Measurements from ENCODE around the gene FECH.

FECH gene, protein sequence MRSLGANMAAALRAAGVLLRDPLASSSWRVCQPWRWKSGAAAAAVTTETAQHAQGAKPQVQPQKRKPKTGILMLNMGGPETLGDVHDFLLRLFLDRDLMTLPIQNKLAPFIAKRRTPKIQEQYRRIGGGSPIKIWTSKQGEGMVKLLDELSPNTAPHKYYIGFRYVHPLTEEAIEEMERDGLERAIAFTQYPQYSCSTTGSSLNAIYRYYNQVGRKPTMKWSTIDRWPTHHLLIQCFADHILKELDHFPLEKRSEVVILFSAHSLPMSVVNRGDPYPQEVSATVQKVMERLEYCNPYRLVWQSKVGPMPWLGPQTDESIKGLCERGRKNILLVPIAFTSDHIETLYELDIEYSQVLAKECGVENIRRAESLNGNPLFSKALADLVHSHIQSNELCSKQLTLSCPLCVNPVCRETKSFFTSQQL

DNA sequence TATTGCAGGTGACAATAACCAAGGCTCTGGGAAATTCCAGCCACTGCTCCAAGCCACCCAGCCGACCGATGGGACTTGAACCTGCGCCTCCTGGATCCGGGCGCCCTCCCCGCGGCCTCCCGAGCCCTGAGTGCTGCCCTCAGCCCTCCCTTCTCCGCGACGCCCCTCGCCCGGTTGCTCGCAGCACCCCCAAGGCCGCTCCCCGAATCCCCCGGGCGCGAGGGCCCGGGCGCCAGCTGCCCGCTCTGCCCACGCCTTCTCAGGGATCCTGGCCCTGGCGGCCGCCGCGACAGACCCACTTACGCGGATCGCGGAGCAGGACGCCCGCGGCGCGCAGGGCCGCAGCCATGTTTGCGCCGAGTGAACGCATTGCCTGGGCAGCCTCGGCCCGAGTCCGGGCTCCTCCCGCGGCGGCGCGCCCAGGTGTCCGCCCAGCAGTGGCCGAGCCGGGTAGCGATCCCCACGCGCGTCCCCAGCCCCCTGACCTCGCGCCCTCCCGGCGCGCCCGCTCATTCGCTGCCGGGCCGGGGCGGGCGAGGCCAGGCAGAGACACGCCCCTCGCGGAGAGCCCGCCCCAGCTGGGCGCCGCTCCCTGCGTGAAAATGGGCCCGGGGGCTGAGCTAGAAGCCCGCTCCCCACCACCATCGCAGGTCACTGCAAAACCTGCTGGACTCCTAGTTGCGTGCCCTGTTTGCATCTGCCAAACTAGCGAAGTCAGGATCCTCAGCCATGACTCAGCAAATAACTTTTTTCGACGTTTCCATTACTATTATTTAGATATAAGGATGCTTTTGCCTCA, at the start of gene FECH:
FECH (minus strand) TSS at position 452 of the 799 bp plus-strand sequence; CDS start at position 370, 82 bp downstream.
- FAIRE-seq (no peak), DNase-seq (ENCODE audit: insufficient read length, low spot score) (peak; percentile 63)
- peak; percentile 92 for TF ChIP-seq POLR2A (IDR thresholded peaks at IDR 0.05; ENCODE audit: low read depth, low read length)

DNA sequence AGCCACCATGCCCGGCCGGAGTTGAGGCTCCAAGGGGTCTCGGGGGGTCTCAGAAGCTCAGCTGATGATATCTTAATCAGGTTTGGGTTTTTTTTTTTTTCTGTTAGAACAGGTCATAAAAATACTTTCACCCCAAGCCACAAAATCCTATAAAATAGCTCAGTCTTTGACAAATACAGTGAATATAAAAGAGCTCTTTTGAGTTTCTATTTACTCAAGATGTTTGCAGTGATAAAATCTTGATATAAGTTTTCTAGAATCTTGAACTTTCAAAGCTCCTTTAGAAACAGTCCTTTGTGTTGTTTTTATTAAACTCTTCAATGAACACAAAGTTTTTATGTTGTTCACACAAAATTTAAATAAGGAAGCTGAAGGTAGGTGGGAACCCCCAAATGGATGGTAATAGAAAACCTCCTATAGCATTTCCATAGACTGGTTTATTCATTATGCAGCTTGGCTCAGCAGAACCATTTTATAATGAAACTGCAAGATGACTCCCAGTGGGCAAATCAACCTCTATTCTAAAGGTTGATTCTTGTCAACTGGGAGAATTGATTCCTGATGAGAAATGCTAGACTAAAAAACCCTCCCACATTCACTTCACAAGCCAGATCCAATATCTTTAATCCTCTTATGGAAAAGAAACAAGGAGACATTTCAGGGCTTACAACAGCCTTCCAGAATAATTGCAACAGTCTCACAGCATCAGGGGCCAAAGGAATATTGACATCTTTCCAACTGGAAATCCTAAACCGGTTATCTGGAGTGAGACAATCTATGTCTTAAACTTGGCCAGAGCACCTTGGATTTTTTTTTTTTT, 48.7 kb upstream of the FECH start:
- TF ChIP-seq POLR2A (IDR thresholded peaks at IDR 0.05; ENCODE audit: low read depth, low read length): no peak
- no peak for FAIRE-seq

DNA sequence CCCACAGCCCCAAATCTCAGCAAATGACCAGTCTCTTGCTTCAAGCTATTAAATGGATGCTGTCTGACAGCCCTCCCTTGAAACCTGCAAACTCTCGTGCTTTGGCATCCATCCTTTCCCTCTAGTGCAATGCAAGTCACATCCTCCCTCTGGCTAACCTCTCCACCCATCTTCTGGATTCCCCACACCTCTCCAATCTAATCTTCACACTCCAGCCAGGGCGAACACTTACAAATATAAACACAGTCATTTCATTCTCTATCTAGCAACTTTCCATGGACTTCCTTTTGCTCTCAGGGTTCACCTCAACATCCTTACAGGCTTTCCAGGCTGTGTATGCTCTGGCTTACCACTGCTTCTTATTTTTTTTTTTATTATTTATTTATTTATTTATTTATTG, 45.2 kb upstream of the FECH start:
- no peak for DNase-seq (ENCODE audit: insufficient read length, low spot score)
- no peak for FAIRE-seq
- no peak for TF ChIP-seq POLR2A (IDR thresholded peaks at IDR 0.05; ENCODE audit: low read depth, low read length)

More for the DNA sequence above, 48.7 kb upstream of the FECH start:
- DNase-seq (ENCODE audit: insufficient read length, low spot score): no peak

DNA sequence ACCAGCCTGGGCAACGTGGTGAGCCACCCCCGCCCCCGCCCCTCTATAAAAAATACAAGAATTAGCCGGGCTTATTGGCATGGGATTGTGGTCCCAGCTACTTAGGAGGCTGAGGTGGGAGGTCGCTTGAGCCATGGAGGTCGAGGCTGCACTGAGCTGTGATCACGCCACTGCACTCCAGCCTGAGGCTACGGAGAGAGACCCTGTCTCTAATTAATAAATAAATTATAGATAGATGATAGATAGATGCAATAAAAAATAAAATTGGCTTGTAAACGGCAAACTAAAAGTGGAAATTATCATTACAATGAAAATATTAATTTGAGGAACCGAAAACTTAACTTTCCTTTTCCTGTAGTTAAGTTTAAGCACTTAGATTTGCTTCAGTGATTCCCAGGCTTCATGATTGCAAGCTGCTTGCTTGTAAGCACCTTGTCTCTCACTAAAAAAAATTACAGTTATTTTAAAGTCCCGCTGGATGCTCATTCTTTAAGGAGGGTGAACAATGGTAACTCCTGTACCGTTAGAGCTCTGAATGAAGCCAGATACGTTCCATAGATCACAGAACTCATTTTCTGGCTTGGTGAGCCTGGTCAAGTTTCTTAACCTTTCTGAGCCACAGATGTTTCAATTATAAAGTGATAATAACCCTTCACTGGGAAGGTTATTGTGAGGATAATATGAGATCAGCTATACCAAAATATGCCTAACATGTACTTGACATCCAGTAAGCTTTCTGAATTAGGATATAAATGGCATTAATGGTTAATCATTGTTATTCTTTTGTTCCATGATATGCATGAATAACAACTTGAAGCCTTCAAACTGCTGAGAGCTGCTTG, 44.5 kb upstream of the FECH start:
- FAIRE-seq: no peak
- TF ChIP-seq POLR2A (IDR thresholded peaks at IDR 0.05; ENCODE audit: low read depth, low read length): no peak
- no peak for DNase-seq (ENCODE audit: insufficient read length, low spot score)

DNA sequence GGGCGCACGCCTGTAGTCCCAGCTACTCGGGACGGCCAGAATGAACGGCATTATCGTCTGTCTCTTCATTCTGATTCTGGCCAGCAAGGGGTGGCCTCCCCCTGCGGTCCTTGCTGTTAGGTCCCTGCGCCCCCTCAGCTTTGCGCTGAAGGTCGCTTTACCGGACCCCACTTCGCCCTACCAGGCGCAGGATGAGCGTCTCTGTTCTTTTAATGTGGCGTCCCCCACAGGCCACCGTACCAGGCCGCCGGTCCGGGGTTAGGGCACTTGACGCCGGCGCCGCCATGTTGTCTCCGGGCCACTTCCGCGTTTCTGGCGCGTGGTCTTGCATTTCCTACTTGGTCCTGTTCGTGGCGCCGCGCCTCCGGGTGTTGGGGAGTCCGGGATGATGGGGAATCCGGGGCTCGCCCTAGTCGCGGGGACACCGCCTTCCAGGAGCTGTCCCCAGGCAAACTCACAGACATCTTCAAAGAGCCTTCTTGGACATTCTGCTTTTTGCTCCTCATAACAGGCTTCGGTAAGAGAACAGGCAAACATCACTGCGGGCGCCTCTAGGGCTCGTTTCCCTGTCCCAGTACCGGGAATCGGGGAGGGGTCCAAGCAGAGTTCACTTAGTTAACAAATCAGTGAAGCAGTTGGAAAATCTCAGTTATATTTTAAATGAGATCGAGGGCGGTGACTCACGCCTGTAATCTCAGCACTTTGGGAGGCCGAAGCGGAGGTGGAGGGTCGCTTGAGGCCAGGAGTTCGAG, 43.7 kb upstream of the FECH start:
- DNase-seq (ENCODE audit: insufficient read length, low spot score) (peak; percentile 74), FAIRE-seq (peak; percentile 6)
- TF ChIP-seq POLR2A (IDR thresholded peaks at IDR 0.05; ENCODE audit: low read depth, low read length): 0 out of 2 replicates have a peak, but pooled peaks have one; percentile 11

DNA sequence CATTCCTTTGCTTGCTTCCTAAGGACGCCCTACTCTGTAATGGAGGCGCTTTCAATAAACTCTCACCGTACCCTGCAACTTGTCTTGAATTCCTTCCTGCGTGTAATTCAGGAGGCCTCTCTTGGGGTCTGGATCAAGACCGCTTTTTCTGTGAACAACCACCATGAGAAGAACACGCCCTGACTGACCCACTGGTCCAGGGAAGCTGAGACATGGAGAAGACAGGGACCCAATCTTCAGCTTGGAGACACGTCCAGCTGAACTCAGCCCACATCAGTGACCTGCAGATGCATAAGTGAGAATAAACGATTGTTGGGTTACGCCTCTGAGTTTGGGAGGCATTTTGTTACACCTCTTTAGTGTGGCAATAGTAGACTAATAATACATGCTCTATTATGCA, 42.9 kb upstream of the FECH start:
- DNase-seq (ENCODE audit: insufficient read length, low spot score): no peak
- no peak for TF ChIP-seq POLR2A (IDR thresholded peaks at IDR 0.05; ENCODE audit: low read depth, low read length)
- FAIRE-seq: no peak

DNA sequence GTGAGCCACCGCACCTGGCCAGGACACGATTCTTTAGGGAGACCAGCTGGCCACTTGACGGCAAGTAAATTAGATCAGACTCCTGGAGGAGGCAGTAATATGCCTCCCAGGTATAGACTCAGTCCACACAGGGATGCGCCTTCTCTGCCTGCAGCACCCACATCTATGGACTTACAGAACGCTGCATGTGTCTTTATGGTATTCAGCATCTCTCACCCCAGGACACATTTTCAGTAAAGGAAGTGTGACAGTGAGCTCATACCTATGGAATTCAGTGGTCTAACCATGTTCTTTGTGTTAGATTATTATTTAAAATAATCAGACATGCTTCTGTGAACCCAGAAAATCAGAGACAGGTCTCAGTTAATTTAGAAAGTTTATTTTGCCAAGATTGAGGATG, 41.0 kb upstream of the FECH start:
- no peak for DNase-seq (ENCODE audit: insufficient read length, low spot score)
- FAIRE-seq: no peak
- no peak for TF ChIP-seq POLR2A (IDR thresholded peaks at IDR 0.05; ENCODE audit: low read depth, low read length)

DNA sequence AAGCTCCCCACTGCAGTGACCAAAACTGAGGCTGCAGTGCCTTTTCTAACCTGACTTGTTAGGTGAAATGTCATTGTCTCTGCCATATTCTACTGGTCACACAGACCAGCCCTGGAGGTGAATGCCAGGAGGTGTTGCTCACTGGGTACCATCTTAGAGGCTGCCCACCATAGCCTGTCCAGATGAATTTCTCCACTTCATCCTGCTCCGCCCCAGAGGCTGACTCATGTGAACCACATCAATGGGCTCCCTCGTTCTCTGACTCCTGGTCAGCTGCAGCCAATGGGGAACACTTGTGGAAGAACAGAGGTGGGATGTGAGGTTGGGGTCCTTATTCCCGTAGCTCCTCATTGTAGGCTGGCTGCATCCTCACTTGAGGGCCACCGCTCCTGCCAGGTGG, 38.5 kb upstream of the FECH start:
- peak; percentile 49 for DNase-seq (ENCODE audit: insufficient read length, low spot score)
- no peak for TF ChIP-seq POLR2A (IDR thresholded peaks at IDR 0.05; ENCODE audit: low read depth, low read length)
- no peak for FAIRE-seq

DNA sequence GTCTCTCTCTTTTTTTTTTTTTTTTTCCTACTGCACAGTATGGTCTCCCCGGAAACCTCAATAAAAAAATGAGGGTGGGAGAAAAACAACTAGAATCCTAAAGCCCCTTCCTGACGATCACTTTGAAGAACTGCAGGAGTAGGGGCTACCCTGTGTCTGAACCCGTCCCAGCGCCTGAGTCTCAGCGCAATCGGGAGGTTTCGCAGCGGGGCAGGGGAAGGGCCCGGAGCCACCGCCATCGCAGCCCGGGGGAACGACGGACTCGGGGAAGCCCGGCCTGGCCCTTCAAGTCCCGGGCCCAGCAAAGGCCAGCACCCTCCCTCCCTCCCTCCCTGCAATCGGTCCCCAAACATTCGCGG, 34.7 kb upstream of the FECH start:
- DNase-seq (ENCODE audit: insufficient read length, low spot score): no peak
- TF ChIP-seq POLR2A (IDR thresholded peaks at IDR 0.05; ENCODE audit: low read depth, low read length): no peak
- FAIRE-seq: no peak

DNA sequence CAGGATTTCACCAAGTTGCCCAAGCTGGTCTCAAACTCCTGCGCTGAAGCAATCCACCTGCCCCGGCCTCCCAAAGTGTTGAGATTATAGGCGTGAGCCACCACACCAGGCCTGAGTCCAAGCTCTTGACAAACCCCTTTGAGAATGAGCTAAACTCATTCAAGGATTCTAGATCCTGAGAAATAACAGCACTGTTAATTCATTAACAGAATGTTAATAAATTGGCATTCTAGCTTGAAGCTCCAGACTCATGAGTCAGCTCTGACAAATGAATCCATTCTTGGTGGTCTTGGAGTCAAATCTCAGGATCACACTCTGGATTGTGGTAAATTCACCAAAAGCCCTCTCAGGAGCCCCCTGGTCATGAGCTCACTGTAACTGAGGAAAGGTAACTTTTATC, 33.4 kb upstream of the FECH start:
- DNase-seq (ENCODE audit: insufficient read length, low spot score) (no peak), FAIRE-seq (no peak)
- TF ChIP-seq POLR2A (IDR thresholded peaks at IDR 0.05; ENCODE audit: low read depth, low read length): no peak

DNA sequence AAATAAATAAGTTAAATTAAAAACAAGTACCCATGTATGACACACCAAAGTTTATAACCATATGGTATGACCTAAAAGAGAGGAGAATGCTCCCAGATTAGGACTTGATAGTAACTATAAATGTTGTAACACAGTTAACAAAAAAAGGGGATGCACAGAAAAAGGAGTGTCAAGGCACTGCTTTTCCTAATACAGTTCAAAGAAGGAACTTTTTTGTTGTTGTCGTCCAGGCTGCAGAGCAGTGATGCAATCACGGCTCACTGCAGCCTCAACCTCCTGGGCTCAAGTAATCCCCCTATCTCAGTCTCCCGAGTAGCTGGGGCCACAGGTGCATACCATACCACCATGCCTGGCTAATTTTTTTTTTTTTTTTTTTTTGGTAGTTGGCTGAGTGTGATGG, 32.4 kb upstream of the FECH start:
- FAIRE-seq (no peak), DNase-seq (ENCODE audit: insufficient read length, low spot score) (no peak)
- TF ChIP-seq POLR2A (IDR thresholded peaks at IDR 0.05; ENCODE audit: low read depth, low read length): no peak

DNA sequence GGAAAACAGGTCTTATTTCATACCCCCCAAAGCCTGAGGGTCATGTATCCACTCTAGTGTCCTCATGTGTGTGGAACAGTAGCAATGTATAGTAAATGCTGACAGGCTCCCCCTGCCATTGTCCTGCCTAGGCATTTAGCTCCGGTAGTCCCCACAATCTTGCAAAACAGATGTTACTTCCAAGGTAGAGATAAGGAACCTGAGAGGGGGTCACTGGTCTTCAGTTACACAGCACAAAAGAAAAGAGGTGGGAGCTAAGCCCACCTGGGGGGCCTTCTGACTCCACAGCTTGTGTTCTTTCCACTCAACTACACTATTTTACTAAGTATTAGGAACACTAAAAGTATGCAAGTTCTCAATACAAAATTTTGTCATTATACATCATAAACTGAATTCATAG, 17.4 kb upstream of the FECH start:
- DNase-seq (ENCODE audit: insufficient read length, low spot score): no peak
- FAIRE-seq: no peak
- TF ChIP-seq POLR2A (IDR thresholded peaks at IDR 0.05; ENCODE audit: low read depth, low read length): no peak

Data from H54 (cell line).